GM12872 (cell line): ENCODE results near the gene EFHD1.

Experiments used
- TF ChIP-seq, protein P1 (sequence below): IDR thresholded peaks from 3 replicates; pipeline ENCODE4 v1.5.1; 2011; ENCODE audit warnings: low read depth, mild to moderate bottlenecking, low read length, moderate library complexity; ENCODE audit not compliant: insufficient read depth

Gene EFHD1

GRCh38 chr2:232633413-232634205 is at the start of gene EFHD1:
EFHD1 (plus strand) TSS chr2:232633604; CDS start chr2:232633705, 101 bp downstream.
- TF ChIP-seq, protein P1, sequence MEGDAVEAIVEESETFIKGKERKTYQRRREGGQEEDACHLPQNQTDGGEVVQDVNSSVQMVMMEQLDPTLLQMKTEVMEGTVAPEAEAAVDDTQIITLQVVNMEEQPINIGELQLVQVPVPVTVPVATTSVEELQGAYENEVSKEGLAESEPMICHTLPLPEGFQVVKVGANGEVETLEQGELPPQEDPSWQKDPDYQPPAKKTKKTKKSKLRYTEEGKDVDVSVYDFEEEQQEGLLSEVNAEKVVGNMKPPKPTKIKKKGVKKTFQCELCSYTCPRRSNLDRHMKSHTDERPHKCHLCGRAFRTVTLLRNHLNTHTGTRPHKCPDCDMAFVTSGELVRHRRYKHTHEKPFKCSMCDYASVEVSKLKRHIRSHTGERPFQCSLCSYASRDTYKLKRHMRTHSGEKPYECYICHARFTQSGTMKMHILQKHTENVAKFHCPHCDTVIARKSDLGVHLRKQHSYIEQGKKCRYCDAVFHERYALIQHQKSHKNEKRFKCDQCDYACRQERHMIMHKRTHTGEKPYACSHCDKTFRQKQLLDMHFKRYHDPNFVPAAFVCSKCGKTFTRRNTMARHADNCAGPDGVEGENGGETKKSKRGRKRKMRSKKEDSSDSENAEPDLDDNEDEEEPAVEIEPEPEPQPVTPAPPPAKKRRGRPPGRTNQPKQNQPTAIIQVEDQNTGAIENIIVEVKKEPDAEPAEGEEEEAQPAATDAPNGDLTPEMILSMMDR = no peak

- TF ChIP-seq, protein P1 = no peak
Measured at GRCh38 chr2:232584238-232584637, 49.2 kb upstream of the EFHD1 start.

DNA sequence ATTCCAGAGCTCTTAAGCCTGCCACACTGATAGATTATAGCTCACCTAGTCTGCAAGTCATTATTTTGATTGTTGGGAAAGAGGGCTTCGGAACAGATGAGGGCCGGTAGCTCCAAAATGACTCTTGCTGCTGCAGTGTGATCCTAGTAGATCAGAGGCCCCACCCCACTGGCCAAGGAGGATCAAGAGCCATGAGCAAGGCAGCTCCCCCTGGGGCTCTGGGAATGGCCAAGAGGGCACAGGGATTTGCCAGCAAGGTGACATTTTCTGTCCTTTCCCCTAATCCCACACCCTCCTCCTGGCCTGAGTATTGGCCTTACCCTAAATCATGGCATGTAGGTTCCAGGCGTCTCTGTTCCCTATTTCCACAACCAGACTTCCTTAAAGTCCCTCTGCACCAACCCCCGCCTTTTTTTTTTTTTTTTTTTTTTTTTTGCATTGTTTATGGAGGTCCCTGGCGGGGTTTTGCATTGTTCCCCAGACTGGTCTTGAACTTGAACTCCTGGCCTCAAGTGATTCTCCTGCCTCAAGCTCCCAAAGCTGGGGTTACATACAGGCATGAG is 46.4 kb upstream of the EFHD1 start:
- TF ChIP-seq, protein P1 = no peak

GRCh38 chr2:232587512-232587911 is 45.9 kb upstream of the EFHD1 start:
- TF ChIP-seq, protein P1 = no peak

- TF ChIP-seq, protein P1 = no peak
Measured at GRCh38 chr2:232588031-232588430, 45.4 kb upstream of the EFHD1 start.

GRCh38 chr2:232588680-232589585 is 44.5 kb upstream of the EFHD1 start:
- TF ChIP-seq, protein P1 = no peak
